ENCODE results near the gene SPON2. TPM values are rescaled to one million over a fixed set of nuclear protein-coding genes. Genes with fewer than 3 reads are reported as not detected.
A peak's percentile ranks its signal among the peaks of the same experiment; 100 is the strongest.

Gene SPON2
- total and polyA plus RNA-seq, 3 experiments from 2014 or later = 2.7 to 43.9 (median 3.1) TPM

GRCh38 chr4:1211371-1211770 lies 39.0 kb upstream of the SPON2 start:
- ChIA-PET CTCF (no interaction called here), POLR2A (no interaction called here)
- no peaks in the 10 kb centered on the region for H3K27me3 Mint-ChIP-seq
- peaks cover 24% of the 10 kb centered on the region for H3K36me3 ChIP-seq (ENCODE audit: insufficient read depth, low read length)
- H3K27ac ChIP-seq (ENCODE audit: low read depth, low read length) = no peak overlapping the region
- peaks cover 5% of the 10 kb centered on the region for H3K4me1 ChIP-seq (ENCODE audit: insufficient read depth, low read length)
- no peaks in the 10 kb centered on the region for H3K9me3 ChIP-seq (ENCODE audit: low read length)
- H3K27ac Mint-ChIP-seq = peak overlapping the region in 3 of 8 donors; percentile 47 to 66 (median 64)
- no peaks in the 10 kb centered on the region for H3K27me3 ChIP-seq (ENCODE audit: insufficient read depth, low read length, poor library complexity, severe bottlenecking)
- H3K4me3 Mint-ChIP-seq = no peak overlapping the region
- H3K4me1 Mint-ChIP-seq = peaks cover 0 to 23% (median 9%) of the 10 kb centered on the region in 3 donors
- no peak overlapping the region for H3K4me3 ChIP-seq (ENCODE audit: low read length)
- peak in 1 of 5 donors; percentile 8 for DNase-seq
- H3K9me3 Mint-ChIP-seq = no peaks in the 10 kb centered on the region
- H3K36me3 Mint-ChIP-seq = peaks cover 0 to 48% (median 6%) of the 10 kb centered on the region in 3 donors

DNA sequence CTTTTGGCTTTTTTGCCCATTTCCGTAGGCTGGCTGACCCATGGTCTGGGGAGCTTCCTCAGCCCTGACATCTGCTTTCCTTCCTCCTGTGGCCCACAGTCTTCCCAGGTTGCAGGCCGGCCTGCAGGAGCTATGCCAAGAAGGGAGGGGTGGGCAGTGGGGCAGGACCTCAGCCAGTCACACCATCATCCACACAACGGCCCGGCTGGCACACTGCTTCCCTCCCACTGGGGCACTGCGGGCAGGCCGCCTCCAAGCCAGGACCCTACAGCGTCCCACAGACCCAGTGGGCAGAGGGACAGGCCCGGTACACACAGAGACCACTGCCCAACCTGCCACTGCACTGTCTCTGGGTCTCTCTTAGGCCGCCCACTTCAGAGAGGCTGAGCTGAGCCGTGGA lies 38.6 kb upstream of the SPON2 start:
- peak in 1 of 5 donors; percentile 15 for DNase-seq
- Mint-ChIP-seq H3K36me3 (peaks cover 0 to 44% (median 6%) of the 10 kb centered on the region in 3 donors), H3K27ac (peak overlapping the region in 3 of 8 donors; percentile 47 to 66 (median 64)), H3K4me1 (peaks cover 0 to 20% (median 8%) of the 10 kb centered on the region in 3 donors), H3K9me3 (no peaks in the 10 kb centered on the region), H3K27me3 (no peaks in the 10 kb centered on the region), H3K4me3 (no peak overlapping the region)
- no peaks in the 10 kb centered on the region for H3K27me3 ChIP-seq (ENCODE audit: insufficient read depth, low read length, poor library complexity, severe bottlenecking)
- ChIA-PET CTCF (no interaction called here), POLR2A (no interaction called here)
- H3K4me3 ChIP-seq (ENCODE audit: low read length) = no peak overlapping the region
- H3K9me3 ChIP-seq (ENCODE audit: low read length) = no peaks in the 10 kb centered on the region
- H3K36me3 ChIP-seq (ENCODE audit: insufficient read depth, low read length) = peaks cover 20% of the 10 kb centered on the region
- peaks cover 2% of the 10 kb centered on the region for H3K4me1 ChIP-seq (ENCODE audit: insufficient read depth, low read length)
- no peak overlapping the region for H3K27ac ChIP-seq (ENCODE audit: low read depth, low read length)

GRCh38 chr4:1210241-1210841 lies 38.0 kb upstream of the SPON2 start:
- CTCF ChIA-PET = interaction anchor here (0.9 kb wide), 1 partner anchor 43 kb away, joined by 3 read pairs; no protein-coding TSS in a partner anchor
- peak in 1 of 5 donors; percentile 42 for DNase-seq
- Mint-ChIP-seq H3K4me3 (no peak overlapping the region), H3K9me3 (no peaks in the 10 kb centered on the region), H3K4me1 (peaks cover 0 to 16% (median 7%) of the 10 kb centered on the region in 3 donors), H3K27ac (peak overlapping the region in 1 of 8 donors; percentile 33), H3K27me3 (no peaks in the 10 kb centered on the region), H3K36me3 (peaks cover 0 to 38% (median 6%) of the 10 kb centered on the region in 3 donors)
- Histone ChIP-seq H3K9me3 (ENCODE audit: low read length) (no peaks in the 10 kb centered on the region), H3K4me3 (ENCODE audit: low read length) (no peak overlapping the region), H3K36me3 (ENCODE audit: insufficient read depth, low read length) (peaks cover 14% of the 10 kb centered on the region), H3K27ac (ENCODE audit: low read depth, low read length) (no peak overlapping the region), H3K27me3 (ENCODE audit: insufficient read depth, low read length, poor library complexity, severe bottlenecking) (no peaks in the 10 kb centered on the region), H3K4me1 (ENCODE audit: insufficient read depth, low read length) (peaks cover 5% of the 10 kb centered on the region)
- POLR2A ChIA-PET = no interaction called here

DNA sequence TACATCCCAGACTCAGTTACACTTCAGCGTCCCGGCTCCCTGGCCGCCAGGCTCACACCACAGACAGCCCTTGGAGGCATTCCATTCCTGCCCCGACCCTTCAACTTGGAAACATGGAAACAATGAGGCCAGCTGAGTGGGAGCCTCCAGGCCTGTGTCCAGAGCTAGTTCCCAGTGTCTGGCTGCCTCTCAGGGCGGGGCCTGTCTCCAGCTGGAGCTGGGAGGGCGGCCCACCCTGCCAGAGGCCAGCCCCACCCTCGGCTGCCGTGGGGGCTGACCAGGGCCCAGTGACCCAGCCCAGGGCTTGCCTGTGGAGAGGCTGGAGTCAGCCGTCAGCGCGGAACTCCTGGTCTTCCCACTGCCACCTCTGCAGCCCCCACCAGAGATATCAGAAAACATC lies 37.4 kb upstream of the SPON2 start:
- POLR2A ChIA-PET = no interaction called here
- peak in 1 of 5 donors; percentile 38 for DNase-seq
- Mint-ChIP-seq H3K27ac (peak overlapping the region in 1 of 8 donors; percentile 33), H3K4me1 (peaks cover 3 to 15% (median 5%) of the 10 kb centered on the region in 3 donors), H3K27me3 (no peaks in the 10 kb centered on the region), H3K36me3 (peaks cover 0 to 33% (median 6%) of the 10 kb centered on the region in 3 donors), H3K9me3 (no peaks in the 10 kb centered on the region), H3K4me3 (no peak overlapping the region)
- Histone ChIP-seq H3K9me3 (ENCODE audit: low read length) (no peaks in the 10 kb centered on the region), H3K36me3 (ENCODE audit: insufficient read depth, low read length) (peaks cover 9% of the 10 kb centered on the region), H3K27ac (ENCODE audit: low read depth, low read length) (no peak overlapping the region), H3K27me3 (ENCODE audit: insufficient read depth, low read length, poor library complexity, severe bottlenecking) (no peaks in the 10 kb centered on the region), H3K4me3 (ENCODE audit: low read length) (no peak overlapping the region), H3K4me1 (ENCODE audit: insufficient read depth, low read length) (peaks cover 10% of the 10 kb centered on the region)
- CTCF ChIA-PET = interaction anchor here (0.9 kb wide), 1 partner anchor 42 kb away, joined by 3 read pairs; no protein-coding TSS in a partner anchor

GRCh38 chr4:1208970-1209704 lies 36.8 kb upstream of the SPON2 start:
- no peak overlapping the region for H3K4me3 Mint-ChIP-seq
- Histone ChIP-seq H3K27me3 (ENCODE audit: insufficient read depth, low read length, poor library complexity, severe bottlenecking) (no peaks in the 10 kb centered on the region), H3K27ac (ENCODE audit: low read depth, low read length) (no peak overlapping the region), H3K4me1 (ENCODE audit: insufficient read depth, low read length) (peaks cover 17% of the 10 kb centered on the region), H3K4me3 (ENCODE audit: low read length) (no peak overlapping the region), H3K36me3 (ENCODE audit: insufficient read depth, low read length) (peaks cover 7% of the 10 kb centered on the region), H3K9me3 (ENCODE audit: low read length) (no peaks in the 10 kb centered on the region)
- peak overlapping the region in 1 of 8 donors; percentile 87 for H3K27ac Mint-ChIP-seq
- H3K9me3 Mint-ChIP-seq = no peaks in the 10 kb centered on the region
- peaks cover 10 to 22% (median 12%) of the 10 kb centered on the region in 3 donors for H3K4me1 Mint-ChIP-seq
- DNase-seq = peak in 1 of 5 donors; percentile 42
- ChIA-PET POLR2A (no interaction called here), CTCF (interaction anchor here (0.9 kb wide), 1 partner anchor 42 kb away, joined by 3 read pairs; no protein-coding TSS in a partner anchor)
- no peaks in the 10 kb centered on the region for H3K27me3 Mint-ChIP-seq
- H3K36me3 Mint-ChIP-seq = peaks cover 0 to 33% (median 6%) of the 10 kb centered on the region in 3 donors

DNA sequence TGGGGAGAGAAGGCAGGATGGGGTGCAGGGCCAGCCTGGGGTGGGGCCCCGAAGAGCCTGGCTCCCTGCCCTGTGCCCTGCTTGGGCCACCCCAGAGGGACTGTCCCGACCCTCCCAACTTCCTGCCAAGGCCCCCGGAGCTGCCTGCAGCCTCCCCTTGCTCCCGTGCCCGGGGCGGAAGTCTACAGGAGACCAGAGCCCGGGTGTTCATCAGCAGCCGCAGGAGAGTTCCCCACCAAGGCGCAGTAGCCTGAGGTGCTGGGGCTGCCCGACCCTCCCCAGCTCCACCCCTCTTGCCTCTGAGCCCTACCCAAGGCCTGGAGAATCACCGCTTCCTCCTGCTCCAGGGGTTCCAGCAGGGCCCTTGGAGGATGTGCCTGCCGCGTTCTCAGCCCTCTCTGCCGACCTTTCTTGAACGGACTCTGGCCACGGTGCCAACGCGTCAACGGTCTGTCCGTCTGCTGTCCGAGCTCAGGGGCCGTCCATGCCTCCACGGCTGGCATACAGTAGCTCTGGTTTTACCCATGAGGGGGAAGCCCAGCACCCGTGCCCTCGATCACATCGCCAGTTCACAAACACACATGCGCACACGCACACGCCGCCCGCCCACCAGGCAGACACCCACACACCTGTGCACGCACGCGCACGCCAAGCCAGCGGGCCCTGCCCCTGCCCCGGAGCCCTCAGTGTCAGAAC lies 36.0 kb upstream of the SPON2 start:
- Histone ChIP-seq H3K27ac (ENCODE audit: low read depth, low read length) (no peak overlapping the region), H3K9me3 (ENCODE audit: low read length) (no peaks in the 10 kb centered on the region), H3K27me3 (ENCODE audit: insufficient read depth, low read length, poor library complexity, severe bottlenecking) (no peaks in the 10 kb centered on the region), H3K4me3 (ENCODE audit: low read length) (no peak overlapping the region), H3K36me3 (ENCODE audit: insufficient read depth, low read length) (peaks cover 7% of the 10 kb centered on the region), H3K4me1 (ENCODE audit: insufficient read depth, low read length) (peaks cover 25% of the 10 kb centered on the region)
- Mint-ChIP-seq H3K36me3 (peaks cover 0 to 27% (median 6%) of the 10 kb centered on the region in 3 donors), H3K4me1 (peaks cover 17 to 29% (median 20%) of the 10 kb centered on the region in 3 donors), H3K27ac (peak overlapping the region in 3 of 8 donors; percentile 35 to 60 (median 36)), H3K4me3 (peak overlapping the region in 3 of 7 donors; percentile 15 to 23 (median 20)), H3K9me3 (no peaks in the 10 kb centered on the region), H3K27me3 (no peaks in the 10 kb centered on the region)
- CTCF ChIA-PET = no interaction called here
- POLR2A ChIA-PET = no interaction called here
- peak in 1 of 5 donors; percentile 51 for DNase-seq

- no peaks in the 10 kb centered on the region for H3K27me3 ChIP-seq (ENCODE audit: insufficient read depth, low read length, poor library complexity, severe bottlenecking)
- Mint-ChIP-seq H3K27me3 (no peaks in the 10 kb centered on the region), H3K27ac (no peak overlapping the region), H3K4me1 (peaks cover 24 to 36% (median 25%) of the 10 kb centered on the region in 3 donors), H3K4me3 (no peak overlapping the region), H3K9me3 (no peaks in the 10 kb centered on the region), H3K36me3 (peaks cover 0 to 23% (median 6%) of the 10 kb centered on the region in 3 donors)
- peaks cover 31% of the 10 kb centered on the region for H3K4me1 ChIP-seq (ENCODE audit: insufficient read depth, low read length)
- no peak overlapping the region for H3K27ac ChIP-seq (ENCODE audit: low read depth, low read length)
- peaks cover 7% of the 10 kb centered on the region for H3K36me3 ChIP-seq (ENCODE audit: insufficient read depth, low read length)
- no peak overlapping the region for H3K4me3 ChIP-seq (ENCODE audit: low read length)
- H3K9me3 ChIP-seq (ENCODE audit: low read length) = no peaks in the 10 kb centered on the region
- ChIA-PET POLR2A (no interaction called here), CTCF (interaction anchor here (1.1 kb wide), 1 partner anchor 9 kb away, joined by 3 read pairs; no protein-coding TSS in a partner anchor)
- no peak for DNase-seq
Observed at GRCh38 chr4:1207603-1208265, 35.4 kb upstream of the SPON2 start.

Measured in CD8-positive, alpha-beta memory T cell (primary cell).